ENCODE results near the gene PRLHR. TPM values are rescaled to one million over a fixed set of nuclear protein-coding genes. Genes with fewer than 3 reads are reported as not detected.

PRLHR gene
- total and polyA plus RNA-seq, 2 of the 13 experiments (the other 11 are each of a cell fraction or from before 2014, with no cell fraction given), result not detected

GRCh38 chr10:118595598-118596425 lies at the start of gene PRLHR (continued):
- TF ChIP-seq ZFP91 (CRISPR knock-in tag; IDR thresholded peaks at IDR 0.05; ENCODE audit: borderline replicate concordance) (peak; percentile 35; the same call in 1 of the 2 replicates), FOXA3 (CRISPR knock-in tag; IDR thresholded peaks at IDR 0.05) (no peak), ZNF354B (CRISPR knock-in tag; IDR thresholded peaks at IDR 0.05) (no peak), XBP1 (CRISPR knock-in tag; IDR thresholded peaks at IDR 0.05) (no peak), ZNF782 (CRISPR knock-in tag; IDR thresholded peaks at IDR 0.05; ENCODE audit: borderline replicate concordance) (no peak), MEIS2 (CRISPR knock-in tag; IDR thresholded peaks at IDR 0.05) (peak; percentile 43; the same call in 1 of the 2 replicates), E2F5 (CRISPR knock-in tag; conservative IDR thresholded peaks at IDR 0.05) (no peak; the same call in 1 of the 2 replicates), MAFF (IDR thresholded peaks at IDR 0.05; ENCODE audit: low read depth, low read length) (no peak), ZNF646 (CRISPR knock-in tag; IDR thresholded peaks at IDR 0.05) (no peak), MXD3 (CRISPR knock-in tag; IDR thresholded peaks at IDR 0.05) (peak; percentile 88), HDAC6 (IDR thresholded peaks at IDR 0.05; ENCODE audit: low read depth, low read length) (no peak), ARID5B (CRISPR knock-in tag; IDR thresholded peaks at IDR 0.05) (0 out of 2 replicates have a peak, but pooled peaks have one; percentile 29), ZNF101 (CRISPR knock-in tag; IDR thresholded peaks at IDR 0.05; ENCODE audit: borderline replicate concordance, low read depth) (no peak), PRMT3 (CRISPR knock-in tag; IDR thresholded peaks at IDR 0.05; ENCODE audit: borderline replicate concordance, low read depth) (0 out of 2 replicates have a peak, but pooled peaks have one; percentile 61), GATAD1 (CRISPR knock-in tag; IDR thresholded peaks at IDR 0.05) (no peak)

Measured in HepG2 (cell line).